Measurements from ENCODE around the gene GNLY.

Gene GNLY

DNA sequence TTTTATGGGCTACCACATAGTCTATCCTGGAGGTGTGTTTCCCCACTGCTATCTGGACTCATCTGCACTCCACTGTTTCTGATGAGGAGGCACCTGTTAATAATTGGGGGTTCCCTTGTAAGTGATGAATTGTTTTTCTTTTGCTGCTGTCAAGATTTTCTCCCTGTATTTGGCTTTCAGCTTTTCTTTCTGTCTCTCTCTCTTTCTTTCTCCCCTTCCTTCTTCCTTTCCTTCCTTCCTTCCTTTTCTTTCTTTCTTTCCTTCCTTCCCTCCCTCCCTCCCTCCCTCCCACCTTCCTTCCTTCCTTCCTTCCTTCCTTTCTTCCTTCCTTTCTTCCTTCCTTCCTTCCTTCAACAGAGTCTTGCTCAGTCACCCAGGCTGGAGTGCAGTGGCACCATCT, 9.2 kb downstream of the GNLY start:
- no peak overlapping the region for H3K4me3 ChIP-seq (ENCODE audit: low read depth, low read length)
- DNase-seq (ENCODE audit: low read depth) = no peak
- TF ChIP-seq, protein P1, sequence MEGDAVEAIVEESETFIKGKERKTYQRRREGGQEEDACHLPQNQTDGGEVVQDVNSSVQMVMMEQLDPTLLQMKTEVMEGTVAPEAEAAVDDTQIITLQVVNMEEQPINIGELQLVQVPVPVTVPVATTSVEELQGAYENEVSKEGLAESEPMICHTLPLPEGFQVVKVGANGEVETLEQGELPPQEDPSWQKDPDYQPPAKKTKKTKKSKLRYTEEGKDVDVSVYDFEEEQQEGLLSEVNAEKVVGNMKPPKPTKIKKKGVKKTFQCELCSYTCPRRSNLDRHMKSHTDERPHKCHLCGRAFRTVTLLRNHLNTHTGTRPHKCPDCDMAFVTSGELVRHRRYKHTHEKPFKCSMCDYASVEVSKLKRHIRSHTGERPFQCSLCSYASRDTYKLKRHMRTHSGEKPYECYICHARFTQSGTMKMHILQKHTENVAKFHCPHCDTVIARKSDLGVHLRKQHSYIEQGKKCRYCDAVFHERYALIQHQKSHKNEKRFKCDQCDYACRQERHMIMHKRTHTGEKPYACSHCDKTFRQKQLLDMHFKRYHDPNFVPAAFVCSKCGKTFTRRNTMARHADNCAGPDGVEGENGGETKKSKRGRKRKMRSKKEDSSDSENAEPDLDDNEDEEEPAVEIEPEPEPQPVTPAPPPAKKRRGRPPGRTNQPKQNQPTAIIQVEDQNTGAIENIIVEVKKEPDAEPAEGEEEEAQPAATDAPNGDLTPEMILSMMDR (IDR thresholded peaks at IDR 0.05; ENCODE audit: control insufficient read depth, extremely low read depth, insufficient read depth) = no peak

- DNase-seq (ENCODE audit: low read depth) = no peak
- TF ChIP-seq, protein P1 (IDR thresholded peaks at IDR 0.05; ENCODE audit: control insufficient read depth, extremely low read depth, insufficient read depth) = no peak
- H3K4me3 ChIP-seq (ENCODE audit: low read depth, low read length) = no peak overlapping the region
Observed at GRCh38 chr2:85704038-85704437, 9.9 kb downstream of the GNLY start.

DNA sequence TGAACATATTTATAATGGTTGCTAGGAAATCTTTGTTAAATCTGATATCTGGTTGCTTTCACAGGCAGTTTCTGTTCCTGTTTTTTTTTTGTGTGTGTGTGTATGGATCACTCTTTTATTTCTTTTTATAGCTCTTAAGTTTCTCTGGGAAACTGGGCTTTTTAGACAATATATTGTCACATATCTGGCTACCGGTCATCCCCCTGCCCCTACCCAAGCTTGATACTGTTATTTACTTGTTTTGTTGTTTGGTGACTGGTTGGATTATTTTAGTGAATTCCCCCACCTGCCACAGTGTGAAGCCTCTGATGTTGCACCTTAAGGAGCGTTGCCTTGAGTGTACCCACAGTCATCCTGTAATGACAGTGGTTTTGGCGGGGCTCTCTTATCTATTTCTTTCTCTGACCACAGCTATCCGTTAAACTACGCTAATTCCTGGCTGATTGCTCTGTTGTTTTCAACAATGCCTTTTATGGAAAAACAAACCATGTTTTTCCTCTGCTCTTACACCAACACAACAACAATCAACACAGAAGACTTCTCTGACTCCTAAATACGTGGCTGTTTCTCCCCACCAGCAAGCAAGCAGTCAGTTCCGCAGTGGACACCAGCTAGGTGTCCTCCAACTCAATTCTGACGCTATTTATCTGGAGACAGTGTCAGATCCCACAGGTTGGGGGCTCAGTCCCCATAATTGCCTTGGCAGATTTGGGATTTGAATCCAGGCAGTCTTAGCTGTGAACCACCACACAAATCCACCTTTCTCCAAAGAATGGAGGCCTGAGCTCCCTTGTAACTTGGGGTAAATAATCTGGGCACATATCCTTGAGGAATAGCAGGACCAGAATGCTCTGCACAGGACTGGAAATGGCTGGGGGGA, 10.9 kb downstream of the GNLY start:
- no peak for DNase-seq (ENCODE audit: low read depth)
- no peak overlapping the region for H3K4me3 ChIP-seq (ENCODE audit: low read depth, low read length)
- TF ChIP-seq, protein P1 (IDR thresholded peaks at IDR 0.05; ENCODE audit: control insufficient read depth, extremely low read depth, insufficient read depth) = no peak

DNA sequence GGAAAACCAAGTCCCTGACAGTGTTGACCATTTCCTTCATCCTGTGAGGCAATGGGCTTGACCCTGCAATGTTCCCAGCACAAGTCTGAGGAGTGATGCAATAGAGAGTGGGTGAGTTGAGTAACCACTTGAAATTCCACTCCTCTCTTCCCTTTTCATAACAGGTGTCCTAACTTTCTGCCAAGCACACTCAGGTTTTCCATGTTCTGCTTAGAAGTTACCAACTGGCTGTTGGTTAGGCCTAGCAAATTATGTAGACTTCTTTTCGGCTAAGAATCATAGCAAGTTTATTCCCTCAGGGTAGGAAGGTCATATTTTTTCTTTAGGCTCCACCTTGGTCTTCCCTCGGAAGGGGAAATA, 11.5 kb downstream of the GNLY start:
- TF ChIP-seq, protein P1 (IDR thresholded peaks at IDR 0.05; ENCODE audit: control insufficient read depth, extremely low read depth, insufficient read depth) = no peak
- no peak overlapping the region for H3K4me3 ChIP-seq (ENCODE audit: low read depth, low read length)
- DNase-seq (ENCODE audit: low read depth) = no peak

DNA sequence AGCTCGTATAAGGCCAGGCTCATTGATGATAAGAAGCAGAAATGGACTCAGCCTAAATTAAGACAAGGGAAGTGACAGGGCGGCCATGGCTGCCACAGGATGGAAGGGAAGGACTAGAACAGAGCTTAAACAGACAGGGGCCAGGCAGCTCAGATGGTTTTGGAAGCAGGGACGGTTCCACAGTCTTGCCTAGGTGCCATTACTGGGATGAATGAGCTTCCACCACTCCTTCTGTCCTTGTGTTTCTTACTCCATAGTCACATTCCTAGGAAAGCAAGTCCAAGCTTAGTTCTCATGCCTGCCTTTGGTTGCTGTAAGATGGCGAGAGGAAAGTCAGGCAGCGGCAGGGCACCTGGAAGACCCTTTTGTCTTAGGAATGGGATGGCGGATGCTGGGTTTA, 11.9 kb downstream of the GNLY start:
- DNase-seq (ENCODE audit: low read depth) = no peak
- TF ChIP-seq, protein P1 (IDR thresholded peaks at IDR 0.05; ENCODE audit: control insufficient read depth, extremely low read depth, insufficient read depth) = no peak
- H3K4me3 ChIP-seq (ENCODE audit: low read depth, low read length) = no peak overlapping the region

- DNase-seq (ENCODE audit: low read depth) = no peak
Observed at GRCh38 chr2:85706599-85707296, 12.6 kb downstream of the GNLY start.

More at GRCh38 chr2:85706599-85707296, 12.6 kb downstream of the GNLY start:
- no peak overlapping the region for H3K4me3 ChIP-seq (ENCODE audit: low read depth, low read length)
- TF ChIP-seq, protein P1 (IDR thresholded peaks at IDR 0.05; ENCODE audit: control insufficient read depth, extremely low read depth, insufficient read depth) = no peak
